Daoy (cell line): ENCODE results near the gene PELO. TPM values are rescaled to one million over a fixed set of nuclear protein-coding genes. Genes with fewer than 3 reads are reported as not detected.
A peak's percentile ranks its signal among the peaks of the same experiment; 100 is the strongest.

Experiments
- DNase-seq: peaks from one replicate; pipeline ENCODE4 v3.0.0-alpha.2; 2015; ENCODE audit warnings: low read depth
- total RNA-seq: library from RNA; depleted of rRNA; stranded (reverse); fragments of >200 nt; shearing (Covaris generic); gene quantifications from 2 replicates; pipeline ENCODE4 v1.2.3, GENCODE V29; 2014

The PELO gene
- total RNA-seq, 1 experiment from 2014 or later = 26.4 TPM

DNA sequence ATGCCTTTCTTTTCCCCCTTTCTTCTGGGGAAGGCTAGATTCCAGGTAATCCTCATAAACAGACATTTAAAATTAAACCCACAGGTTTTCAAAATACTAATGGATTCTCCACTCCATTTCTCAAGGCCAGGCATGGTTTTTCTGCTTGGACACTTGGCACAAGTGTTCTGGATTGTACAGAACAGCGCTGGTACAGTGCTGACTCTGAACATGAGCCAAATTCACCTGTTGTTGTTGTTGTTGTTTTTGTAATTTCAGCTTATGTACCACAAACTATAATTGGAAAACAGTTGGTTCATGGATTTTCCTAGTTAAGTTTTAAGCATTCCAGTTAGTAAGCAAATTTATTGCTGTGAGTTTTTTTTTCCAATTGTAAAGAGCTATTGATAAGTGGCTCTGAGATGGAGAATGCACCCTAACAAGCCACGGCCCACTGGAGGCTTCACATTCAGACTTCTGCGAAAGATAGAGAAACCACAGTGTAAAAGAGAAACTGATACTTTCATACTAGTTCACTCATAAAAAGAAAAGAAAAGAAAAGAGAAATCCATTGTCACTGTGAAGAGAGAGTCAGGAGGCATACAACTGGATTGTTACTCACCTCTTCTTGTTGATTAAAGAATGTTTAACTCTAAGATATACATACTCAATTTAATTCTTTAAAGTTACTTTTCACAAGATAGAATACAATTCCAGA is 16.2 kb upstream of the PELO start:
- no peak for DNase-seq

DNA sequence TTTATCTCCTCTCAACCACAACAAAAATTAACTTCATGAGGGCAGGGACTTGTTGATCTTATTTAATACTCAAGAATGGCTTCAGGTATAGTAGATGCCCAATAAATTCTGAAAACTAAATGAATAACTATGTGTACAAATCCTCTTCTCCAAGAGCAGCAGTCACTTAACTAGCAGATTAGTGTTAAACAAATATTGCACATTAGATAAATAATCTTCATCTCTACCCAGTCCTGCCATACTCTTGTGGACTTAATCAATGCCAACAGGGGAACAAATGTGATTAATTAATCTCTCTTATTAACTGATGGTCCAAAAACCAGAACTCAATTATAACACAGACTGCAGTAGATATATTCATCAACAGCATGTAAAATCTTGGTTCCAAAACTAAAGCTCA is 15.0 kb upstream of the PELO start:
- no peak for DNase-seq

- no peak for DNase-seq
These were observed 14.4 kb upstream of the PELO start for GRCh38 chr5:52773342-52773741.

DNA sequence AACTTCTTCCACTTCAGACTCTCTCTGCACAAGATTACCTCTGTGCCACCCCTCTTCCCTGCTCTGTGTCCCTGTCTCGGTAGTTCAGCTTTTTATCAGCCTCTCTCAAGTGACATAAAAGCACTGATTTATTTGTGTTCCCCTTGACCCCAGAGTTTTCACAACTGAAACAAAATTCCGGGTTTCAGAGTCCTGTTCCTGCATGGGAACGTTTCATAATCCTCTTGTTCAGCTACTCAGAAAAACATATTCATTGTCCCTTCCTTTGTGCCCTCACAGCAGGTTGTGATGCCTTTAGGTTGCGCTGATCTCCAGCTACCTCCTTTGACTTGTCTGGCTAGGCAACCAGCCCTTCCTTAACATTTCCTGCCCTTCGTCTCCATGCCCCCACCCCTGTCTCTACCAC is 13.7 kb upstream of the PELO start:
- no peak for DNase-seq

GRCh38 chr5:52776116-52776515 is 11.6 kb upstream of the PELO start:
- DNase-seq = no peak

- DNase-seq = no peak
These were observed 10.5 kb upstream of the PELO start for GRCh38 chr5:52777186-52777585.

GRCh38 chr5:52778781-52779180 is 8.9 kb upstream of the PELO start:
- no peak for DNase-seq

DNA sequence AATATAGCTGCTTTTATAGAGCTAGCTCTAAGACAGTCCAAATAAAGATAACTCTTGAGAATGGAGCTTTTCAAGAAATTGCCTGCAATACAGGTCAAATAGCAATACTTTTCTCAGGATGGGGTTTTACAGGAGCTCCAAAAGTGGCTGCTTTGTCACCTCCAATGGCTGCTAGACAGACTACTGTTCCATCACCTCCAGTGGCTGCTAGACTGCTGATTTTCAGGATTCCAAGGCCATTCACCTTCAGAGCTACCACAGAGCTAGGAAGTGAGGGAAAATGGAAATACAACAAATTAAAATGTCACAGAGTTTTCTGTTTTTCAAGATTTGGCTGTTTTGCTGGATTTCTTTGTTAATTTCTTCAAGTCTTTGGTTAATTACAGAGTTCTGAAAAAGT is 8.5 kb upstream of the PELO start:
- no peak for DNase-seq

DNA sequence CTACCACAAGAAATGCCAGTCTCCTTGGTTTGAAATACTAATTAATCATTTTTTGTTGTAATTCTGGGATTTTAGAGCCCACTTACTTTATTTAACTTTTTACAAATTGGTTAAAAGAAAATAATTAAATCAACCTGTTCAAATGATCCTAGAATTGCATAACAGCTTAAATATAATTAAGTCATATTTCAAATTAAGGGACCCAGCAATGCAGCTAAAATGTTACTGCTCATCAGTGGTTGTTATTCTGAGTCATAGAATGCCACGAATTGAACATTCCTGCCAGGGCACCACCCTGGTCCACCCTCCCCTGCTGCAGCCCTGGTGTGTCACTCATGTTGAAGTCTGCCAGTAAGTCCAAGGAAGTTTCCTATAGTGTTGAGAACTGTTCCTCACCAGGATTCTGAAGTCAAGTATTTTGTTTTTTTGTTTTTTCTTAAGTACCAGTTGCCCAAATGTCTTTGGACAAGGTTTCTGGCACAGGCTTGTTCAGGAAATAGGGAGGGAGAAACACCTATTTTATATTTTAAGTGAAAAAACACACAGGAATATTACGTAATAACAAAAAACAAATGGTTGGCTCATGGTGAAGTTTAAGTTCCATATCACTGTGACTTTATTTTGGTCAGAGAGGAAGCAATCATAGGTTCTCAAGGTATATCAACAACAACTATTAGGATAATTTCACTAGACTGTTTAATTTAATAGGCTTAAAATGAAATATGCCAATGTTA is 4.3 kb upstream of the PELO start:
- DNase-seq = peak; percentile 73

GRCh38 chr5:52784737-52785136 is 3.0 kb upstream of the PELO start:
- peak; percentile 54 for DNase-seq

- no peak for DNase-seq
These were observed 1.3 kb upstream of the PELO start for GRCh38 chr5:52786391-52786790.

GRCh38 chr5:52786949-52787599 is 642 bp upstream of the PELO start:
- DNase-seq = no peak

DNA sequence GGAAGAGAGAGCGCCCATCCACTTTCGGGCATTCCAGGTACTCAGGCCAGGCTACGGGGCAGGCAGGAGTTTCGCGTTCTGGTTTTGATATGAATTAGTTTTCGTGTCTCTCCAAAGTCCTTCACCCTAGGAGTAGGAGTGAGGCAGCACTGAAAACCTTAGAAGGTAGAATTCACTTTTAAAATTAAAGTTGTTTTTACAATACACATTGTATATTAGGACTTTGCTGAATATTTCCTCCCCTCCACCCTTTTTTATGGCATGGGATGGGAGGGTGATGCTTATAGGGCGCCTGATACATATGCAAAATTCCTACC is 747 bp downstream of the PELO start:
- no peak for DNase-seq

DNA sequence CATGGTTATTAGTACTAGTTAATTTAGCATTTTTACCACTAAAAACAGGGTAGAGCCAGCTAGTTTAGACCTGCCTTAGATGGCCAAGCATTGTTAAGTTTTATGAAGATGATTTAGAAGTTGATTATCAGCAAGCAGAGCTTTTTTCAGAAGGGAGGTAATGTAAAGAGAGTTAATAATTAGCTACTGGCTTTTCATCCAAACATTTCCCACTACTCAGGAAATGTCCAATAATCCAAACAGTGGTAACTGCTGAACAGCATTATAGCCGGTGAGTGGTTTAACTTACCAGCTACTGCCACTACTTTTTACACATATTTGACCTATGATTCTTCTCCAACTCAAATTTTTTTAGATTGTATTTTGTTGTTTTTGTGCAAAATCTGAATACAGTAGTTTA is 1.7 kb downstream of the PELO start:
- DNase-seq = no peak

DNA sequence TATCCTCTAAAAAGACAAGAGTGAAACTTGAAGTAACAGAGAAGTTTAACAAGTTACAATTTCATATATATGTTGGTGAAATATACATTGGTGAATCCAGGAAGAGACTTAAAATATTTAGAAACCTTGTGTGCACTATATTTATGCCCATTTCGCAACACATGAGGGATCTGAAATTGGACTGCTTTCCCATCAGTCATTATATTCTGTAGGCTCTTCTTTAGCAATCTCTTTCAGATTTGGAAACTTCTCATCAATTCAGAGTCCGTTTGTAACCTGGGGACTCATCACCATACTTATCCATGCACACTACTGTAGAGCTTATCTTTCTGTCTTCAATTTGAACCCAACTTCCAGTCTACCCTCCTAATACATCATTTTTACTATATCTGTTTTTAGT is 2.1 kb downstream of the PELO start:
- DNase-seq = no peak

- no peak for DNase-seq
These were observed 3.6 kb downstream of the PELO start for GRCh38 chr5:52791366-52791765.

DNA sequence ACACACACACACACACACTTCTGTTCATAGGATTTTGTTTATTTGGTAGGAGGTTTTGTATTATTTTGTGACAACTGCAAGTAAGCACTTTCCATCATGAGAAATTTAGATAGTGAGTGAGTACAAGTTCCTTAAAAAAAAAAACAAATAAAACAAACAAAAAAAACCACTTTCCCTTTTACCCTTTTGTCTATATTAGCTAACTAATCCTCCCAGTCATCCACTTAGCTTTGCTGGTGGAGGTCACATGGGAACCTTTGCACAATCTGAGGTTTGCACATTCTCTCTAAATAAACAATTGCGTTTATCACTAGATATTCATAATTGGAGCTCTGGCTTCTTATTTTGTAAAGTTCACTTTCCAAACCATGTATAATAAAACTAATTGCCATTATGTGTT is 6.8 kb downstream of the PELO start:
- DNase-seq = no peak

DNA sequence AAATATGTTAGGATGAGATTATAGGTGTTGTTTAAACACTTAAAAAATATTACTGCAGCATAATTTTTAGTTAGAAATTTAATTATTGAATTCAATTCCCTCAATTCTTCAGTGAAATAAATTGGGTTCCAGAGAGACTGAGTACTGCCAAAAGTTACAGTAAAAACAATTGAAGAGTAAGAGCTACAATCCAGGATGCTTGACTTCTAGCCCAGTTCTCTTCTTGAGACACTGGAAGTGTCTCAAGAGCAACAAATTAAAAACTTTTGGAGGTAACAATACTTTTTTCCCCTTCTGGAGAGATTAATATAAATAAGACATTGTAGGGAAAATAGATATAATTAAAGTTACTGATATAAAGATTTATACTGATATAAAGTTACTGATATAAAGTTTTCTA is 8.3 kb downstream of the PELO start:
- no peak for DNase-seq

DNA sequence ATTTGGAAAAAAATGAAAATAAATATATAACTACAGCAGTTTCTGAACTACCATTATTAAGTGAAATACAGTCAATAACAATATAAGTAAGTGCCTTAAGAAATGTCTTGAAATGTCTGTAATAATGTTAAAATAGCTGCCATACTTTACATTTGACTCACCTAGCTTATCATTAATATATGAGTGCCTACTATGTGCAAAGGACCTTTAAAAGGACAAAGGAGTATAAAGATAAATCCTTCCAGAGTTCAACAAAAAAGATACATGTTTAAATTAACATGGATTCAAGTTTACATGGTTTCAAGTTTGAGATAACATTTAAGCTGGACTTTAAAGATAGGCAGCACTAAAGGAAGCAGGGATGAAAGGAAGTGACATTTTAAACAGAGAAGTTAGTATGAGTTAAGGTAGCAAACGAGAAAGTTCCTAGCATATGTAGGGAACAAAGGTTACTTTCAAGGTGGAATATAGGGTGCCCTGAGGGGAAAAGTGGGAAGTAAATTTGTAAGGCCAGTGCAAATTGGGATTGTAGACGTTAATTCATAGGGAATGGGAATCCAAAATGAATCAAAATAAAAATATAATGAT is 8.9 kb downstream of the PELO start:
- no peak for DNase-seq

GRCh38 chr5:52798938-52799337 is 11.2 kb downstream of the PELO start:
- no peak for DNase-seq

DNA sequence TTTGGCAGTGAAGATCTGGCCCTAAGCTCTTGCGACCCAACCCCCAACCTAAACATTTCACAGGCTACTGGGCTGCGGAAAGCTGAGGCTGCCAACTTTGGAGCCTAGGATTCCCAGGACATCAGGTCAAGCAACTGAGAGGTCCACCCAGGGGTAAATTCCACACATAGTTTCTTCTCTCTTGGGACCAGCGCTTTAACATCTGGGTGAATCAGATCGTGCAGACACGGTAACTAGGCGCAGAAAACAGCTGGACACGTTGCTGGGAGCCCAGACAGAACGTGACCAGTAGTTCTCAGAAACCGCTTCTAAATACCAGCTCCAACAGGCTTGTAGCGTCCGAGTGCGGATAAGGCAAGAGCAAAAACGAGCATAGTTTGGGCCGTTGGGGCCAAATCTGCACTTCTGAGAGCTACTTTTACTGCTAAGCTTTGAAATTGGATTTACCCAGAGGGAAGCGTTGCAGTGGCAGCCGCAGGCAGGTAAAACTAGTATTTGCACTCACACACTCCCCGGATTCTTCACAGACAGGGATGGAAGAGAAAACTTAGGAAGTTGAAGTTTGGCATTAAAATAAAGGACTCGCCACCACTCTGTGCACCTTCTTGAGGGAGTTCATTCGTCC is 11.8 kb downstream of the PELO start:
- peak; percentile 71 for DNase-seq

DNA sequence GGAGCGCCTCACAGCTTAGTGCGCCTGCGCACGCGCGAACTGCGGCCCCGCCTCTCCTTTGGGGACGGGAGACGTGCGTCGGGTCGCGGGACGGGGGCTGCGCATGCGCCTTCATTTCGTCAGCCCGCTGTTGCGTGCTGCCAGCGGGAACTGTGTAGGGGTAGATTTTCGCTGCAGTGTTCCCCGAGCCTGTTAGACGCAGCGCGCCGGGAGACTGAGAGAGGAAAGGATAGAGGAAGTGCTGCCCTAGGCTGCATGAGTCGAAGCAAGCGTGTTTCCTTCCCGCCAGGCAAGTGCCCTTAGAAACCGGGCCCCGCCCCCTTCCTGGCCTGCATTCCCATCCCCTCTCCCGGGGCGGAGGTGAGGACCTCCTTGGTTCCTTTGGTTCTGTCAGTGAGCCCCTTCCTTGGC is 12.3 kb downstream of the PELO start:
- peak; percentile 98 for DNase-seq
